ENCODE measurements around the gene IQGAP1. TPM values are rescaled to one million over a fixed set of nuclear protein-coding genes. Genes with fewer than 3 reads are reported as not detected.

Gene IQGAP1
- total RNA-seq, 1 experiment from 2014 or later: 106 TPM

- ChIA-PET POLR2A (interaction anchor here (0.6 kb wide), 1 partner anchor 154 kb away, joined by 3 read pairs; no protein-coding TSS in a partner anchor), CTCF (interaction anchor here (0.7 kb wide), 1 partner anchor 16 kb away, joined by 3 read pairs; no protein-coding TSS in a partner anchor)
- ATAC-seq: no peak
- Mint-ChIP-seq H3K27me3 (ENCODE audit: low read depth) (no peaks in the 10 kb centered on the region), H3K4me3 (no peak overlapping the region), H3K27ac (no peak overlapping the region), H3K9me3 (no peaks in the 10 kb centered on the region), H3K4me1 (no peaks in the 10 kb centered on the region), H3K36me3 (no peaks in the 10 kb centered on the region)
- TF ChIP-seq ZBTB21 (CRISPR knock-in tag; IDR thresholded peaks at IDR 0.05; ENCODE audit: borderline replicate concordance) (no peak), ZNF425 (CRISPR knock-in tag; conservative IDR thresholded peaks at IDR 0.05) (no peak), GTF2I (CRISPR knock-in tag; conservative IDR thresholded peaks at IDR 0.05) (no peak), STAT6 (CRISPR knock-in tag; conservative IDR thresholded peaks at IDR 0.05; ENCODE audit: low read depth) (no peak), PRDM15 (CRISPR knock-in tag; IDR thresholded peaks at IDR 0.05) (no peak), SMAD3 (CRISPR knock-in tag; IDR thresholded peaks at IDR 0.05; ENCODE audit: borderline replicate concordance) (no peak)
- no peak for DNase-seq (ENCODE audit: low spot score)
These were observed 159.5 kb downstream of the IQGAP1 start for GRCh38 chr15:90547540-90547939.

GRCh38 chr15:90550919-90551318 lies 162.9 kb downstream of the IQGAP1 start:
- Mint-ChIP-seq H3K27ac (no peak overlapping the region), H3K4me3 (no peak overlapping the region), H3K36me3 (no peaks in the 10 kb centered on the region), H3K4me1 (no peaks in the 10 kb centered on the region), H3K27me3 (ENCODE audit: low read depth) (no peaks in the 10 kb centered on the region), H3K9me3 (no peaks in the 10 kb centered on the region)
- ChIA-PET CTCF (interaction anchor here (1.0 kb wide), 1 partner anchor 47 kb away, joined by 3 read pairs; no protein-coding TSS in a partner anchor), POLR2A (no interaction called here)
- ATAC-seq (no peak), DNase-seq (ENCODE audit: low spot score) (no peak)
- no peak for TF ChIP-seq PRDM15 (CRISPR knock-in tag; IDR thresholded peaks at IDR 0.05)
- TF ChIP-seq NFYB (CRISPR knock-in tag; conservative IDR thresholded peaks at IDR 0.05; ENCODE audit: low read depth): no peak
- no peak for TF ChIP-seq ESRRA (CRISPR knock-in tag; IDR thresholded peaks at IDR 0.05; ENCODE audit: borderline replicate concordance)
- TF ChIP-seq SOX15 (CRISPR knock-in tag; IDR thresholded peaks at IDR 0.05): no peak
- TF ChIP-seq CREB1 (CRISPR knock-in tag; IDR thresholded peaks at IDR 0.05): no peak
- TF ChIP-seq ZNF425 (CRISPR knock-in tag; conservative IDR thresholded peaks at IDR 0.05): no peak
- no peak for TF ChIP-seq STAT6 (CRISPR knock-in tag; conservative IDR thresholded peaks at IDR 0.05; ENCODE audit: low read depth)
- TF ChIP-seq ELF4 (CRISPR knock-in tag; IDR thresholded peaks at IDR 0.05; ENCODE audit: low read depth): no peak
- no peak for TF ChIP-seq USF2 (CRISPR knock-in tag; IDR thresholded peaks at IDR 0.05)
- no peak for TF ChIP-seq OVOL2 (CRISPR knock-in tag; IDR thresholded peaks at IDR 0.05; ENCODE audit: borderline replicate concordance)
- no peak for TF ChIP-seq RORB (CRISPR knock-in tag; IDR thresholded peaks at IDR 0.05)
- TF ChIP-seq NFE2L1 (CRISPR knock-in tag; IDR thresholded peaks at IDR 0.05): no peak

Measured in WTC11 (cell line).